B cell (primary cell): ENCODE measurements around the gene FMN2. TPM values are rescaled to one million over a fixed set of nuclear protein-coding genes. Genes with fewer than 3 reads are reported as not detected.

Source experiments
- ATAC-seq: fragments of 200-7000 bp; cut with Tn5 transposase; one replicate; pipeline ENCODE4 v1.10.0; 2021; ENCODE audit warnings: low read depth, mild to moderate bottlenecking, moderate number of reproducible peaks, moderate library complexity
- CTCF ChIA-PET: fragments of 350-600 bp; sonication (Branson Sonifier 250); formaldehyde crosslinking; loops from one replicate; lab custom pipeline; 2021; ENCODE audit warnings: antibody characterized with exemption, inconsistent platforms; lab: Charles Lee
- POLR2A ChIA-PET: fragments of 350-600 bp; sonication (Branson Sonifier 250); formaldehyde crosslinking; loops from one replicate; lab custom pipeline; 2021; ENCODE audit warnings: antibody characterized with exemption; lab: Charles Lee
- DNase-seq: peaks from one replicate; pipeline ENCODE4 v3.0.0; 2013
- H2AFZ ChIP-seq: 2 replicates; pipeline ENCODE4 v1.6.1; 2012; ENCODE audit warnings: mild to moderate bottlenecking, low read depth, low read length; ENCODE audit not compliant: insufficient read depth, poor library complexity, severe bottlenecking
- H3K27ac ChIP-seq, 2 donors: 1 replicate in 1 of 2; 2 replicates in 1 of 2; pipeline ENCODE4 v1.5.1; 2012 to 2013; ENCODE audit warnings: low read length in 2 of 2, mild to moderate bottlenecking in 2 of 2, moderate library complexity in 1 of 2
- H3K27me3 ChIP-seq, 4 experiments: fragments of 200-600 bp in 1 of 4; sonication (generic) in 1 of 4; replicated peaks in 1 of 4; 1 replicate in 2 of 4; 2 replicates in 2 of 4; pipeline versions ENCODE4 v1.6.1 to v1.7.0; 2013 to 2016; ENCODE audit warnings: low read length in 3 of 4, mild to moderate bottlenecking in 2 of 4, mixed read lengths in 1 of 4, moderate library complexity in 1 of 4; ENCODE audit not compliant: insufficient read depth in 4 of 4, control insufficient read depth in 3 of 4; ENCODE audit errors: control extremely low read depth in 1 of 4
- H3K36me3 ChIP-seq, 2 experiments: replicated peaks in 1 of 2; 1 replicate in 1 of 2; 2 replicates in 1 of 2; pipeline versions ENCODE4 v1.6.1 to v1.7.1; 2013; ENCODE audit warnings: low read length in 1 of 2; ENCODE audit not compliant: insufficient read depth in 2 of 2, control insufficient read depth in 1 of 2; ENCODE audit errors: control extremely low read depth in 1 of 2, extremely low read depth in 1 of 2
- H3K4me1 ChIP-seq, 2 donors: fragments of 200-600 bp in 1 of 2; sonication (generic) in 1 of 2; 1 replicate in 1 of 2; 2 replicates in 1 of 2; pipeline versions ENCODE4 v1.5.1 to v1.6.1; 2013 to 2017; ENCODE audit warnings: low read length in 2 of 2; ENCODE audit not compliant: control insufficient read depth in 2 of 2, insufficient read depth in 2 of 2
- H3K4me2 ChIP-seq: replicated peaks from 2 replicates; pipeline ENCODE3; 2012; ENCODE audit warnings: mild to moderate bottlenecking, low read depth, low read length; ENCODE audit not compliant: poor library complexity, severe bottlenecking
- H3K4me3 ChIP-seq, 5 experiments: fragments of 200-600 bp in 1 of 5; sonication (generic) in 1 of 5; 1 replicate in 3 of 5; 2 replicates in 2 of 5; pipeline versions ENCODE4 v1.5.1 to v1.7.0; 2011 to 2016; ENCODE audit warnings: low read length in 4 of 5, mild to moderate bottlenecking in 4 of 5, low read depth in 2 of 5, control low read depth in 1 of 5, moderate library complexity in 1 of 5; ENCODE audit not compliant: insufficient read depth in 1 of 5; ENCODE audit errors: control extremely low read depth in 1 of 5, extremely low read depth in 1 of 5
- H3K79me2 ChIP-seq: fragments of 200-600 bp; sonication (generic); one replicate; pipeline ENCODE4 v1.6.0; 2016; ENCODE audit warnings: low read length; ENCODE audit not compliant: control insufficient read depth, insufficient read depth
- H3K9ac ChIP-seq: fragments of 200-600 bp; sonication (generic); 2 replicates; pipeline ENCODE4 v1.6.1; 2017; ENCODE audit warnings: mild to moderate bottlenecking, low read length, moderate library complexity
- H3K9me3 ChIP-seq, 3 donors: one replicate each; pipeline versions ENCODE4 v1.6.1 to v1.7.1; 2013; ENCODE audit warnings: low read length in 2 of 3; ENCODE audit not compliant: control insufficient read depth in 2 of 3, insufficient read depth in 1 of 3; ENCODE audit errors: control extremely low read depth in 1 of 3
- H4K20me1 ChIP-seq: 2 replicates; pipeline ENCODE4 v1.6.0; 2012; ENCODE audit warnings: mild to moderate bottlenecking, low read length; ENCODE audit not compliant: insufficient read depth, control insufficient read depth, poor library complexity, severe bottlenecking
- H3K27ac Mint-ChIP-seq: one replicate; pipeline ENCODE4 v1.8.0; 2021; ENCODE audit warnings: mixed read lengths
- H3K27me3 Mint-ChIP-seq: one replicate; pipeline ENCODE4 v1.8.0; 2021; ENCODE audit warnings: mixed read lengths
- H3K4me1 Mint-ChIP-seq: one replicate; pipeline ENCODE4 v1.8.0; 2021; ENCODE audit warnings: mixed read lengths
- H3K4me3 Mint-ChIP-seq: one replicate; pipeline ENCODE4 v1.8.0; 2021; ENCODE audit warnings: mixed read lengths
- H3K9me3 Mint-ChIP-seq: one replicate; pipeline ENCODE4 v1.8.0; 2022; ENCODE audit warnings: mixed read lengths; ENCODE audit not compliant: insufficient read depth
- EZH2 ChIP-seq: IDR thresholded peaks from 2 replicates; pipeline ENCODE4 v1.6.1; 2012; ENCODE audit warnings: borderline replicate concordance, low read depth, mild to moderate bottlenecking, moderate library complexity, low read length; ENCODE audit not compliant: insufficient read depth, poor library complexity, severe bottlenecking
- WGBS: methylation state at CpG from one replicate; pipeline ENCODE4 v1.1.5; 2013; ENCODE audit warnings: missing lambda C conversion rate; ENCODE audit not compliant: insufficient coverage; 5-methylcytosine and 5-hydroxymethylcytosine counted together
- intact Hi-C: fragments of 100-400 bp; cut with micrococcal nuclease; formaldehyde crosslinking; loops from one replicate; pipeline ENCODE4 v1.10.0; 2022
- polyA plus RNA-seq: library from polyadenylated mRNA; depleted of rRNA; stranded (reverse); fragments of >200 nt; gene quantifications from 2 replicates; pipeline ENCODE4 v1.2.3, GENCODE V29; 2012
- total RNA-seq, 2 donors: library from RNA; stranded (reverse); fragments of 120-200 nt in 1 of 2; gene quantifications; 1 replicate in 1 of 2; 2 replicates in 1 of 2; pipeline versions ENCODE4 v1.2.3 to v1.2.4, GENCODE V29; 2013 to 2022
- TF ChIP-seq, protein P1 (sequence below): fragments of 200-600 bp; IDR thresholded peaks from one replicate; pipeline ENCODE4 v1.8.0; 2022; ENCODE audit warnings: antibody characterized with exemption, mild to moderate bottlenecking

FMN2 gene
- total and polyA plus RNA-seq, 2 donors (not counting 1 experiment from before 2014, with no cell fraction given), result not detected

DNA sequence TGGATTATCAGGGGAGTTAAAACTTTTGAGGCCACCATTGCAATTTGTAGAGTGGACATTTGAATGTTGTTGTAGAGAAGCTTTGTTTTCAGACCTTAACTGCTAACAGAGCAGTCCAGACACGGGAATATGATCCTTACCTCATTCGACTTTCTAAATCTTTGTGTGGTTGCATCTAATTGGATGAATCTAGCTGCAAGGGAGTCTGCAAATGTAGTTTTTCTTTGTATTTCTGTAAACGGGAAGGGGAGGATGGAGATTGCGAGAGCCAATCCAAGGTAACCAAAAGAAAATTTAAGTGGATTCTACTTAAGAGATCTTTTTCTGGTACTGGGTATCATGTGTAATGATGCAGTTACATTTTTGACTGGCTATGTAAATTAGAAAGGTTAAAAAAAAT, 110.2 kb downstream of the FMN2 start:
- H3K4me3 Mint-ChIP-seq, result no peak overlapping the region
- Histone ChIP-seq H3K27me3 (no peaks in the 10 kb centered on the region), H2AFZ (no peak overlapping the region), H3K4me1 (no peaks in the 10 kb centered on the region), H3K9ac (no peak overlapping the region), H3K4me2 (no peak overlapping the region), H3K4me3 (no peak overlapping the region), H3K27ac (no peak overlapping the region), H3K79me2 (no peaks in the 10 kb centered on the region), H4K20me1 (no peaks in the 10 kb centered on the region), H3K36me3 (no peaks in the 10 kb centered on the region), H3K9me3 (peaks cover 0 to 3% (median 0%) of the 10 kb centered on the region in 3 donors)
- no peak for DNase-seq
- ATAC-seq, result no peak
- peaks cover 2% of the 10 kb centered on the region for H3K9me3 Mint-ChIP-seq
- H3K27me3 Mint-ChIP-seq, result no peaks in the 10 kb centered on the region
- intact Hi-C loops, result no loop called here
- 100% methylated on average over 1 of the region's 4 CpGs for WGBS
- no peaks in the 10 kb centered on the region for H3K4me1 Mint-ChIP-seq
- TF ChIP-seq, protein P1, sequence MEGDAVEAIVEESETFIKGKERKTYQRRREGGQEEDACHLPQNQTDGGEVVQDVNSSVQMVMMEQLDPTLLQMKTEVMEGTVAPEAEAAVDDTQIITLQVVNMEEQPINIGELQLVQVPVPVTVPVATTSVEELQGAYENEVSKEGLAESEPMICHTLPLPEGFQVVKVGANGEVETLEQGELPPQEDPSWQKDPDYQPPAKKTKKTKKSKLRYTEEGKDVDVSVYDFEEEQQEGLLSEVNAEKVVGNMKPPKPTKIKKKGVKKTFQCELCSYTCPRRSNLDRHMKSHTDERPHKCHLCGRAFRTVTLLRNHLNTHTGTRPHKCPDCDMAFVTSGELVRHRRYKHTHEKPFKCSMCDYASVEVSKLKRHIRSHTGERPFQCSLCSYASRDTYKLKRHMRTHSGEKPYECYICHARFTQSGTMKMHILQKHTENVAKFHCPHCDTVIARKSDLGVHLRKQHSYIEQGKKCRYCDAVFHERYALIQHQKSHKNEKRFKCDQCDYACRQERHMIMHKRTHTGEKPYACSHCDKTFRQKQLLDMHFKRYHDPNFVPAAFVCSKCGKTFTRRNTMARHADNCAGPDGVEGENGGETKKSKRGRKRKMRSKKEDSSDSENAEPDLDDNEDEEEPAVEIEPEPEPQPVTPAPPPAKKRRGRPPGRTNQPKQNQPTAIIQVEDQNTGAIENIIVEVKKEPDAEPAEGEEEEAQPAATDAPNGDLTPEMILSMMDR, result no peak
- no peak for TF ChIP-seq EZH2
- H3K27ac Mint-ChIP-seq, result no peak overlapping the region
- POLR2A ChIA-PET, result no interaction called here
- CTCF ChIA-PET, result no interaction called here

DNA sequence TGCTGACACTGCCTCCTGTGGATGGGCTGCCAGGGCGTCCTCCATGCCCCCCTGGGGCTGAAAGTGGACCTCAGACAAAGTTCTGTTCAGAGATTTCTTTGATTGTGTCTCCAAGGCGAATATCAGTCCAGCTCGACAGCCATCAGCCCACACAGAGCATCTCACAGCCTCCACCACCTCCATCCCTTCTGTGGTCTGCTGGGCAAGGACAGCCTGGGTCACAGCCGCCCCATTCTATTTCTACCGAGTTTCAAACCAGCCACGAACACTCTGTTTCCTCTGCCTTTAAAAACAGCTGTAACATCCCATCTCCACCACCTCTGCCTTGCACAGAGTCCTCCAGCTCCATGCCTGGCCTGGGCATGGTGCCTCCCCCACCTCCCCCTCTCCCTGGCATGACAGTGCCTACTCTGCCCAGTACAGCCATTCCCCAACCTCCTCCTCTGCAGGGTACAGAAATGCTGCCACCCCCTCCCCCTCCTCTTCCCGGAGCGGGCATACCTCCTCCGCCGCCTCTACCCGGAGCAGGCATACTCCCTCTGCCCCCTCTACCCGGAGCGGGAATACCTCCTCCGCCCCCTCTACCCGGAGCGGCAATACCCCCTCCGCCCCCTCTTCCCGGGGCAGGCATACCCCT, 115.5 kb downstream of the FMN2 start:
- Histone ChIP-seq H3K27me3 (no peaks in the 10 kb centered on the region), H3K9me3 (peaks cover 0 to 9% (median 0%) of the 10 kb centered on the region in 3 donors), H3K79me2 (no peaks in the 10 kb centered on the region), H3K4me1 (no peaks in the 10 kb centered on the region), H3K4me2 (no peak overlapping the region), H4K20me1 (no peaks in the 10 kb centered on the region), H3K36me3 (no peaks in the 10 kb centered on the region), H3K9ac (no peak overlapping the region), H3K4me3 (no peak overlapping the region), H2AFZ (no peak overlapping the region), H3K27ac (no peak overlapping the region)
- Mint-ChIP-seq H3K4me1 (no peaks in the 10 kb centered on the region), H3K27ac (no peak overlapping the region), H3K9me3 (peaks cover 2% of the 10 kb centered on the region), H3K4me3 (no peak overlapping the region), H3K27me3 (no peaks in the 10 kb centered on the region)
- ChIA-PET POLR2A (no interaction called here), CTCF (no interaction called here)
- WGBS, result 93% methylated on average over 15 of the region's 18 CpGs
- ATAC-seq, result no peak
- no peak for DNase-seq
- intact Hi-C loops, result no loop called here
- no peak for TF ChIP-seq EZH2
- TF ChIP-seq, protein P1, result no peak
